H9 (cell line): ENCODE results near the gene WNT3A. TPM values are rescaled to one million over a fixed set of nuclear protein-coding genes. Genes with fewer than 3 reads are reported as not detected.

Experiments
- DNase-seq: peaks from one replicate; pipeline ENCODE4 v3.0.0-alpha.2; 2017
- H2AFZ ChIP-seq: one replicate; pipeline ENCODE4 v1.6.1; 2013; ENCODE audit warnings: mild to moderate bottlenecking, low read length, control low read depth, moderate library complexity
- H2AK5ac ChIP-seq: 2 replicates; pipeline ENCODE4 v1.6.1; 2013; ENCODE audit warnings: low read length, control low read depth, mixed read lengths; ENCODE audit not compliant: insufficient read length
- H2BK120ac ChIP-seq: one replicate; pipeline ENCODE4 v1.6.1; 2013; ENCODE audit warnings: low read depth, mild to moderate bottlenecking, low read length, control low read depth, inconsistent platforms; ENCODE audit not compliant: poor library complexity, severe bottlenecking
- H2BK12ac ChIP-seq: 2 replicates; pipeline ENCODE4 v1.6.1; 2013; ENCODE audit warnings: low read length, control low read depth, mixed read lengths, low read depth; ENCODE audit not compliant: insufficient read length
- H2BK15ac ChIP-seq: 2 replicates; pipeline ENCODE4 v1.6.1; 2013; ENCODE audit warnings: low read depth, low read length, control low read depth
- H2BK20ac ChIP-seq: one replicate; pipeline ENCODE4 v1.6.1; 2013; ENCODE audit warnings: low read depth, mild to moderate bottlenecking, low read length, control low read depth, inconsistent platforms; ENCODE audit not compliant: poor library complexity, severe bottlenecking
- H2BK5ac ChIP-seq: 2 replicates; pipeline ENCODE4 v1.6.1; 2013; ENCODE audit warnings: low read length, control low read depth, mixed read lengths; ENCODE audit not compliant: insufficient read length
- H3K14ac ChIP-seq: 2 replicates; pipeline ENCODE4 v1.6.1; 2013; ENCODE audit warnings: low read length, control low read depth; ENCODE audit not compliant: insufficient read depth
- H3K18ac ChIP-seq: 2 replicates; pipeline ENCODE4 v1.6.1; 2013; ENCODE audit warnings: low read depth, mild to moderate bottlenecking, mixed read lengths, low read length, control low read depth; ENCODE audit not compliant: insufficient read length
- H3K23ac ChIP-seq: 2 replicates; pipeline ENCODE4 v1.6.1; 2013; ENCODE audit warnings: low read length, control low read depth, mixed read lengths, low read depth; ENCODE audit not compliant: insufficient read length
- H3K23me2 ChIP-seq: 2 replicates; pipeline ENCODE4 v1.6.1; 2013; ENCODE audit warnings: low read depth, mild to moderate bottlenecking, mixed read lengths, low read length, control low read depth; ENCODE audit not compliant: insufficient read length, poor library complexity, severe bottlenecking
- H3K27ac ChIP-seq: 2 replicates; pipeline ENCODE4 v1.5.1; 2013; ENCODE audit warnings: low read length, control low read depth, mixed read lengths, low read depth; ENCODE audit not compliant: insufficient read length
- H3K27me3 ChIP-seq: 2 replicates; pipeline ENCODE4 v1.6.1; 2013; ENCODE audit warnings: low read length, control low read depth, inconsistent platforms; ENCODE audit not compliant: insufficient read depth
- H3K4ac ChIP-seq: 2 replicates; pipeline ENCODE4 v1.6.1; 2013; ENCODE audit warnings: low read depth, mild to moderate bottlenecking, control low read depth, inconsistent platforms, low read length, moderate library complexity
- H3K4me1 ChIP-seq: 2 replicates; pipeline ENCODE4 v1.6.1; 2013; ENCODE audit warnings: low read length, control low read depth, inconsistent platforms; ENCODE audit not compliant: insufficient read depth
- H3K4me2 ChIP-seq: 2 replicates; pipeline ENCODE4 v1.6.1; 2013; ENCODE audit warnings: low read length, control low read depth, mixed read lengths; ENCODE audit not compliant: insufficient read length, insufficient read depth
- H3K56ac ChIP-seq: 2 replicates; pipeline ENCODE4 v1.6.1; 2013; ENCODE audit warnings: low read depth, mild to moderate bottlenecking, mixed read lengths, low read length, control low read depth; ENCODE audit not compliant: insufficient read length
- H3K79me1 ChIP-seq: 2 replicates; pipeline ENCODE4 v1.6.1; 2013; ENCODE audit warnings: low read depth, mild to moderate bottlenecking, moderate library complexity, low read length, control low read depth, inconsistent platforms; ENCODE audit not compliant: insufficient read depth, poor library complexity, severe bottlenecking
- H3K79me2 ChIP-seq: 2 replicates; pipeline ENCODE4 v1.6.1; 2013; ENCODE audit warnings: low read length, control low read depth, inconsistent platforms; ENCODE audit not compliant: insufficient read depth
- H3K9ac ChIP-seq: 2 replicates; pipeline ENCODE4 v1.6.1; 2013; ENCODE audit warnings: low read length, control low read depth, mixed read lengths; ENCODE audit not compliant: insufficient read length; ENCODE audit errors: extremely low read depth
- H3K9me3 ChIP-seq: one replicate; pipeline ENCODE4 v1.6.1; 2013; ENCODE audit warnings: low read depth, low read length, inconsistent platforms; ENCODE audit not compliant: control insufficient read depth
- H3T11ph ChIP-seq: one replicate; pipeline ENCODE4 v1.6.1; 2013; ENCODE audit warnings: mild to moderate bottlenecking, low read length, control low read depth, inconsistent platforms
- H4K20me1 ChIP-seq: one replicate; pipeline ENCODE4 v1.6.1; 2013; ENCODE audit not compliant: control insufficient read depth, insufficient read length, insufficient read depth
- H4K5ac ChIP-seq: 2 replicates; pipeline ENCODE4 v1.6.1; 2013; ENCODE audit warnings: low read depth, mild to moderate bottlenecking, mixed read lengths, low read length, control low read depth; ENCODE audit not compliant: insufficient read length
- H4K8ac ChIP-seq: replicated peaks from 2 replicates; pipeline ENCODE4 v1.6.1; 2013; ENCODE audit warnings: low read length, control low read depth, mixed read lengths, low read depth; ENCODE audit not compliant: insufficient read length
- H4K91ac ChIP-seq: 2 replicates; pipeline ENCODE4 v1.6.1; 2013; ENCODE audit warnings: low read depth, mild to moderate bottlenecking, moderate library complexity, mixed read lengths, low read length, control low read depth; ENCODE audit not compliant: insufficient read length
- H3K27ac Mint-ChIP-seq, 3 experiments: 2 replicates in 2 of 3; 3 replicates in 1 of 3; pipeline ENCODE4 v1.8.0; 2020 to 2021; ENCODE audit warnings: mixed read lengths in 3 of 3, mild to moderate bottlenecking in 1 of 3, moderate library complexity in 1 of 3
- H3K27me3 Mint-ChIP-seq: 2 replicates; pipeline ENCODE4 v1.8.0; 2021; ENCODE audit warnings: low read depth, mild to moderate bottlenecking, moderate library complexity, mixed read lengths
- H3K36me3 Mint-ChIP-seq, 3 experiments: 2 replicates in 2 of 3; 3 replicates in 1 of 3; pipeline ENCODE4 v1.8.0; 2020 to 2021; ENCODE audit warnings: low read depth in 3 of 3, mixed read lengths in 3 of 3; ENCODE audit not compliant: insufficient read depth in 1 of 3
- H3K4me1 Mint-ChIP-seq, 2 experiments: 2 replicates each; pipeline ENCODE4 v1.8.0; 2020; ENCODE audit warnings: mixed read lengths in 2 of 2
- H3K4me3 Mint-ChIP-seq, 2 experiments: 2 replicates in 1 of 2; 3 replicates in 1 of 2; pipeline ENCODE4 v1.8.0; 2020 to 2021; ENCODE audit warnings: mild to moderate bottlenecking in 2 of 2, mixed read lengths in 2 of 2, moderate library complexity in 1 of 2
- H3K9me3 Mint-ChIP-seq, 2 experiments: 2 replicates in 1 of 2; 3 replicates in 1 of 2; pipeline ENCODE4 v1.8.0; 2020; ENCODE audit warnings: mild to moderate bottlenecking in 2 of 2, mixed read lengths in 2 of 2, moderate library complexity in 1 of 2
- CTCF ChIP-seq: fragments of 200-600 bp; sonication (generic); conservative IDR thresholded peaks from 3 replicates; pipeline ENCODE4 v1.8.0; 2021; ENCODE audit warnings: antibody characterized with exemption, mild to moderate bottlenecking
- WGBS: extraction: QIAGEN DNeasy Blood & Tissue Kit; methylation state at CpG from one replicate; pipeline ENCODE4 v1.1.7; 2013; ENCODE audit warnings: missing lambda C conversion rate, low lambda C conversion rate, mixed read lengths; ENCODE audit not compliant: insufficient read length; ENCODE audit errors: extremely low coverage; 5-methylcytosine and 5-hydroxymethylcytosine counted together
- total RNA-seq: library from RNA; stranded (reverse); gene quantifications from 2 replicates; pipeline ENCODE4 v1.2.1, GENCODE V29; 2021

The WNT3A gene
- total RNA-seq, 1 experiment from 2014 or later: 0.17 TPM

- no peaks in the 10 kb centered on the region; a peak in 1 of 5 replicates for H3K9me3 Mint-ChIP-seq
- H3K27ac ChIP-seq: no peak overlapping the region
- no peak overlapping the region for H2BK15ac ChIP-seq
- no peak overlapping the region for H2AK5ac ChIP-seq
- peaks cover 5 to 7% of the 10 kb centered on the region in 2 experiments; a peak in 3 of 4 replicates for H3K4me1 Mint-ChIP-seq
- H2AFZ ChIP-seq: no peak overlapping the region
- H3T11ph ChIP-seq: no peak overlapping the region
- H3K79me2 ChIP-seq: no peaks in the 10 kb centered on the region
- no peak overlapping the region for H2BK20ac ChIP-seq
- H2BK120ac ChIP-seq: no peak overlapping the region
- DNase-seq: no peak
- H4K20me1 ChIP-seq: no peaks in the 10 kb centered on the region
- H3K27ac Mint-ChIP-seq: no peak overlapping the region; a peak in 1 of 7 replicates
- H4K91ac ChIP-seq: no peak overlapping the region
- H4K5ac ChIP-seq: no peak overlapping the region
- H3K4me3 Mint-ChIP-seq: no peak overlapping the region
- H3K27me3 Mint-ChIP-seq: peaks cover 76% of the 10 kb centered on the region
- H2BK12ac ChIP-seq: no peak overlapping the region
- no peak overlapping the region for H3K14ac ChIP-seq
- H3K4me2 ChIP-seq: no peak overlapping the region
- WGBS: no CpG with 5 or more reads among the region's 15 CpGs
- no peaks in the 10 kb centered on the region for H3K79me1 ChIP-seq
- H3K9ac ChIP-seq: no peak overlapping the region
- no peaks in the 10 kb centered on the region; a peak in 1 of 7 replicates for H3K36me3 Mint-ChIP-seq
- H4K8ac ChIP-seq: no peak overlapping the region
- H3K18ac ChIP-seq: no peak overlapping the region
- peaks cover 47% of the 10 kb centered on the region; the same call in 1 of the 2 replicates for H3K27me3 ChIP-seq
- no peak overlapping the region for H3K4ac ChIP-seq
- H3K23me2 ChIP-seq: peaks cover 3% of the 10 kb centered on the region
- H3K9me3 ChIP-seq: no peaks in the 10 kb centered on the region
- no peak overlapping the region for H3K23ac ChIP-seq
- H3K4me1 ChIP-seq: no peaks in the 10 kb centered on the region
- no peak overlapping the region for H3K56ac ChIP-seq
- TF ChIP-seq CTCF: no peak
- H2BK5ac ChIP-seq: no peak overlapping the region
Observed at GRCh38 chr1:228065543-228066347, 58.9 kb downstream of the WNT3A start.
